Heart left ventricle (tissue), 16 donors: ENCODE data around the gene ADAM15. TPM values are rescaled to one million over a fixed set of nuclear protein-coding genes. Genes with fewer than 3 reads are reported as not detected.
A peak's percentile ranks its signal among the peaks of the same experiment; 100 is the strongest.

ENCODE experiments used
- ATAC-seq, 4 donors: fragments of 200-7000 bp; cut with Tn5 transposase; one replicate each; pipeline ENCODE4 v1.9.1; 2020 to 2022; ENCODE audit warnings: moderate library complexity in 4 of 4, mild to moderate bottlenecking in 3 of 4, moderate number of reproducible peaks in 1 of 4
- DNase-seq, 5 donors: peaks; one replicate each; pipeline ENCODE4 v3.0.0-alpha.2; 2020
- H3K27ac ChIP-seq, 12 donors: fragments of 200-600 bp; sonication (generic) in 4 of 12; one replicate each; pipeline versions ENCODE4 v1.5.0 to v1.8.0; 2016 to 2022; ENCODE audit warnings: mild to moderate bottlenecking in 2 of 12
- H3K27me3 ChIP-seq, 9 donors: fragments of 200-600 bp; sonication (generic) in 2 of 9; one replicate each; pipeline versions ENCODE4 v1.5.1 to v1.8.0; 2016 to 2022; ENCODE audit warnings: mild to moderate bottlenecking in 3 of 9
- H3K36me3 ChIP-seq, 9 donors: fragments of 200-600 bp; sonication (generic) in 2 of 9; one replicate each; pipeline versions ENCODE4 v1.5.0 to v1.8.0; 2018 to 2022; ENCODE audit warnings: mild to moderate bottlenecking in 2 of 9
- H3K4me1 ChIP-seq, 12 donors: fragments of 200-600 bp; sonication (generic) in 4 of 12; one replicate each; pipeline versions ENCODE4 v1.5.0 to v1.8.0; 2016 to 2022; ENCODE audit warnings: mild to moderate bottlenecking in 3 of 12
- H3K4me3 ChIP-seq, 12 donors: fragments of 200-600 bp; sonication (generic) in 4 of 12; one replicate each; pipeline versions ENCODE4 v1.5.0 to v1.8.0; 2017 to 2022; ENCODE audit warnings: mild to moderate bottlenecking in 9 of 12, moderate library complexity in 4 of 12
- H3K9me3 ChIP-seq, 12 donors: fragments of 200-600 bp; sonication (generic) in 4 of 12; one replicate each; pipeline versions ENCODE4 v1.5.0 to v1.8.0; 2016 to 2022; ENCODE audit warnings: mild to moderate bottlenecking in 1 of 12
- POLR2A ChIP-seq, 2 donors: fragments of 450-650 bp; IDR thresholded peaks; one replicate each; pipeline ENCODE4 v1.6.1; 2017; ENCODE audit warnings: antibody characterized with exemption in 2 of 2, mild to moderate bottlenecking in 2 of 2, moderate library complexity in 2 of 2
- WGBS, 4 donors: extraction: QIAGEN DNeasy Blood & Tissue Kit in 2 of 4; methylation state at CpG; one replicate each; pipeline versions ENCODE4 v1.1.5 to v1.1.7; 2013 to 2018; 5-methylcytosine and 5-hydroxymethylcytosine counted together
- intact Hi-C, 10 donors: fragments of 100-400 bp; cut with DNase I; formaldehyde crosslinking; loops; one replicate each; pipeline versions ENCODE4 v1.11.1 to v1.14.2; 2022
- polyA plus RNA-seq, 2 donors: library from polyadenylated mRNA; stranded (reverse); fragments of 200-250 nt; gene quantifications; one replicate each; pipeline ENCODE4 v1.2.3, GENCODE V29; 2013
- total RNA-seq, 9 donors: library from RNA; depleted of rRNA in 2 of 9; stranded (reverse); fragments of >200 nt in 2 of 9; fragmentation: NEBNext Ultra II Directional in 3 of 9; extraction: Animal tissue kit (Norgen Biotek cat#: 25700) in 3 of 9; gene quantifications; one replicate each; pipeline versions ENCODE4 v1.1.0 to v1.2.4, GENCODE V29; 2016 to 2023
- TF ChIP-seq, protein P1 (sequence below), 12 donors: fragments of 200-600 bp; sonication (generic) in 4 of 12; IDR thresholded peaks; one replicate each; pipeline versions ENCODE4 v1.5.0 to v1.8.0; 2018 to 2022; ENCODE audit warnings: antibody characterized with exemption in 12 of 12, mild to moderate bottlenecking in 5 of 12
- donor health status: ischemic (EF 13 %, LVEDD 7.1; RV severe dilation, severe dysfunction).
- donor health status: healthy with polysubstance abuse.
- donor health status: DM: no; HTN: yes; CAD: no.
- donor health status: DM: no; HTN: no; CAD: no.
- donor health status: ischemic (EF 25% LVEDD 6.9; RV normal size, moderate dysfunction).
- donor health status: ischemic (EF 25% LVEDD 5.7; RV mildly dilated, moderate dysfunction).
- donor health status: healthy.
- donor health status: DM: yes; HTN: yes; CAD: no.
- donor health status: ischemic (EF 35%, LVEDD 5.7; RV mildly dilated, moderate dysfunction).
- donor health status: nonischemic (EF 11% LVEDD 7.7; RV severe dilation, severe dysfunction).
- donor health status: DM: yes; HTN: yes; CAD: no.
- donor health status: PGD.
- donor health status: ischemic (EF 29% LVEDD 5.4; RV normal size, mild dysfunction).
- donor health status: nonischemic (EF 23%, LVEDD 6.1; RV moderate dilation, normal function).

ADAM15 gene
- total and polyA plus RNA-seq, 11 donors = 55.8 to 199 (median 84.2) TPM

DNA sequence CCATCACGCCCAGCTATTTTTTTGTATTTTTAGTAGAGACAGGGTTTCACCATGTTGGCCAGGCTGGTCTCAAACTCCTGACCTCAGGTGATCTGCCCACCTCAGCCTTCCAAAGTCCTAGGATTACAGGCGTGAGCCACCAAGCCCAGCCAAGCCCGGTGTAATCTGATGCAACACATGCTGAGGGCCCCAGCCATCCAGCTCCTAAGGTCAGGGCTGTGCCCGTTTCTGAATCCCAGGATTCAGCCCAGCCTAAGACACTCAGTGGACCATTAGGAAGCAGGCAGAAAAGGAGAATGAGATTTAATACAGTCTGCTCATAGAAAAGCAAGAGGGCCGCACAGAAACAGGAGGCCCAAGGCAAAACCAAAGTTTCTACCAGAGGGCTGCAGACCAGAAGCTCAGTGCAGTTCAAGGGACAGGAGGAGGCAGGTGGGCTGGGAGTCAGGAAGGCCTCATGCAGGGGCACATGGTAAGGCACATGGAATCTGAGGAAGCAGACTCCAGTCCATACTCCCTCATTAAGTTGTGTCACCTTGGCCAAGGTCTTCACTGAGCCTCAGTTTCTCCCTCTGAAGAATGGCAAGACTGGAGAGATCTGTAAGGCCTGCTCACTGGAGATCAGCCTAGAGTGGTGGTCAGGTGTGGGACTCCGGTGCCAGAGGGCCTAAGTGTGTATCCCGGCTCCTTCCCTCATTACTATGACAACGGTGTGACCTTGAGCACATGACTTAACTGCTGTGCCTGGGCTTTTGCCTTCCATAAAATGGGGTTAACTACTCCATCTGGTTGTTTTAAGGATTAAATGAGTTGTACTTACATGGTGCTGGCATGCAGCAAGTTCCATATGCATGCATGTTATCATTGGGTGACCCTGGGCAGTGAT lies 2.4 kb upstream of the ADAM15 start:
- Histone ChIP-seq H3K36me3 (peaks cover 0 to 4% (median 2%) of the 10 kb centered on the region in 9 donors), H3K27ac (no peak overlapping the region), H3K9me3 (no peaks in the 10 kb centered on the region), H3K4me1 (peaks cover 0 to 55% (median 29%) of the 10 kb centered on the region in 12 donors), H3K4me3 (no peak overlapping the region), H3K27me3 (no peaks in the 10 kb centered on the region)
- intact Hi-C loops = loop anchor here in 2 of 10 donors (5.0 kb wide), 2 partner anchors 34 to 46 kb away; partner anchors contain the start of gene ZBTB7B (in 1 of the 2)
- WGBS, 4 donors = 94 to 97% (median 95%) methylated on average over 5 to 8 of the region's 8 CpGs
- TF ChIP-seq POLR2A (IDR thresholded peaks at IDR 0.05) = no peak
- TF ChIP-seq, protein P1, sequence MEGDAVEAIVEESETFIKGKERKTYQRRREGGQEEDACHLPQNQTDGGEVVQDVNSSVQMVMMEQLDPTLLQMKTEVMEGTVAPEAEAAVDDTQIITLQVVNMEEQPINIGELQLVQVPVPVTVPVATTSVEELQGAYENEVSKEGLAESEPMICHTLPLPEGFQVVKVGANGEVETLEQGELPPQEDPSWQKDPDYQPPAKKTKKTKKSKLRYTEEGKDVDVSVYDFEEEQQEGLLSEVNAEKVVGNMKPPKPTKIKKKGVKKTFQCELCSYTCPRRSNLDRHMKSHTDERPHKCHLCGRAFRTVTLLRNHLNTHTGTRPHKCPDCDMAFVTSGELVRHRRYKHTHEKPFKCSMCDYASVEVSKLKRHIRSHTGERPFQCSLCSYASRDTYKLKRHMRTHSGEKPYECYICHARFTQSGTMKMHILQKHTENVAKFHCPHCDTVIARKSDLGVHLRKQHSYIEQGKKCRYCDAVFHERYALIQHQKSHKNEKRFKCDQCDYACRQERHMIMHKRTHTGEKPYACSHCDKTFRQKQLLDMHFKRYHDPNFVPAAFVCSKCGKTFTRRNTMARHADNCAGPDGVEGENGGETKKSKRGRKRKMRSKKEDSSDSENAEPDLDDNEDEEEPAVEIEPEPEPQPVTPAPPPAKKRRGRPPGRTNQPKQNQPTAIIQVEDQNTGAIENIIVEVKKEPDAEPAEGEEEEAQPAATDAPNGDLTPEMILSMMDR (IDR thresholded peaks at IDR 0.05) = no peak
- ATAC-seq (no peak), DNase-seq (no peak)

DNA sequence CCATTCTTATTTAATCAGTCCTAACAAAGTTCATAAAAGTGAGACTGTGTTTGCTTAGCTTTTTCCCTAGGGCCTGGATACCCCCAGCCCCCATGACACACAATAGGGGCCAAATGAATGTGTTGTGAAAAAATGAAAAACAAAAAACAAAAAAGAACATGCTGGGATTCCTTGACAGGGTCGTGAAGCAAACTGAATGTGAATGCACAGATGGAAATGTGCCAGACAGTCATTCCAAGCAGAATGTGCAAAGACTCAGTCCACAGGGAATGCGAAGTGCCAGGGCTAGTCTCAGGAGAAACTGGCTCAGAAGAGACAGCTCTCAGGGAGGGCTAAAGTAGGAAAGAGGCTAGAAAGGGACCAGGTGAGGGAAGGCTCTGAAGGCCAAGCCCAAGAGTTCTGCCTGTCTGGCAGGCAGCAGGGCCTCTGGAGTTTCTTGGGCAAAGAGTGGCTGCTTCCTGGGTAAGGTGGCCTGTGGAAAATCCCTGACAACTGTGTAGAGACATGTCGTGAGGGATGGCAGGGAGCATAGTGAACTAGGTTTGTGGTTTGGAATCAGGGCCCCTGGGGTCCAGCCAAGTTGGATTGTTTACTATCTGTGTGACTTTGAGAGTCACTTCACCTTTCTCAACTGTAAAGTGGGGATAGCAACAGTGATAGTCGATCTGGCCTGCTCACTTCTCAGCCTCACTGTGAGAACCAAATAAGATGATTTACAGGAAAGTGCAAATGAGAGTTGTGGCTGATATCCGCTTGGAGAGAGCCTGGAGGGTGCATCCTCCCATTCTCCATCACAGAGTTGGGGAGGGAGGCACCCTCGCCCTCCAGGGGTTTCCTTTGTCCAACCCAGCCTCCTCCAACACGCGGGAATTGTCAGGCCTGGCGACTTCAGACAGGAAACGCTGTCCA lies 1.2 kb upstream of the ADAM15 start:
- peak overlapping the region in 11 of 12 donors; percentile 54 to 97 (median 82) for H3K4me3 ChIP-seq
- TF ChIP-seq, protein P1 (IDR thresholded peaks at IDR 0.05) = no peak
- TF ChIP-seq POLR2A (IDR thresholded peaks at IDR 0.05) = no peak
- peaks cover 0 to 47% (median 27%) of the 10 kb centered on the region in 12 donors for H3K4me1 ChIP-seq
- 13 to 41% (median 18%) methylated on average over 6 to 10 of the region's 10 CpGs for WGBS, 4 donors
- peak overlapping the region; percentile 83 to 99 (median 94) for H3K27ac ChIP-seq
- DNase-seq (no peak), ATAC-seq (no peak)
- intact Hi-C loops = loop anchor here in 7 of 10 donors (1.0 to 10.0 kb wide), 8 partner anchors 13 to 95 kb away; partner anchors contain the start of genes ZBTB7B (in 5 of the 7), CKS1B (in 1 of the 7), EFNA4 (in 1 of the 7) and PBXIP1 (in 1 of the 7)
- H3K36me3 ChIP-seq = peaks cover 0 to 16% (median 14%) of the 10 kb centered on the region in 9 donors
- H3K27me3 ChIP-seq = no peaks in the 10 kb centered on the region
- H3K9me3 ChIP-seq = no peaks in the 10 kb centered on the region

DNA sequence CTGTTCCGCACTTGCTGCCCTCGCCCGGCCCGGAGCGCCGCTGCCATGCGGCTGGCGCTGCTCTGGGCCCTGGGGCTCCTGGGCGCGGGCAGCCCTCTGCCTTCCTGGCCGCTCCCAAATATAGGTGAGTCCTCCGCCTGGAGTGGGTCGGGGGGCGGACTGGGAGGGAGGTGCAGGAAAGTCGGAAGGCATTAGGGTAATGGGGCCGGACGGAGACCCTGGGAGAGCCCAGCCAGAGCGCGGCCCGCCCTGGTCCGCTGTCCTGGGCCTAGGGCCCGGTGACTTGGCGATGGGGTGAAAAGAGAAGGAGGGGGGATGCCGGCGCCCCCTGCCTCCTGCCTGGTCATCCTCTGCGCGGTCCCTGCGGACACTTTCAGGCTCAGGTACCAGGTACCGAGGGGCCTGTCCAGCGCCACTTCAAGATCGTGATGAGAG lies 243 bp downstream of the ADAM15 start:
- TF ChIP-seq, protein P1 (IDR thresholded peaks at IDR 0.05) = no peak
- peak in 1 of 2 donors; percentile 66 for TF ChIP-seq POLR2A (IDR thresholded peaks at IDR 0.05)
- peaks cover 0 to 48% (median 23%) of the 10 kb centered on the region in 12 donors for H3K4me1 ChIP-seq
- intact Hi-C loops = loop anchor here in 6 of 10 donors (2.0 to 10.0 kb wide), 6 partner anchors 34 to 97 kb away; partner anchors contain the start of genes ZBTB7B (in 4 of the 6), CKS1B (in 1 of the 6), PBXIP1 (in 1 of the 6) and PYGO2 (in 1 of the 6)
- H3K36me3 ChIP-seq = peaks cover 0 to 31% (median 28%) of the 10 kb centered on the region in 9 donors
- peak overlapping the region; percentile 54 to 99 (median 86) for H3K4me3 ChIP-seq
- ATAC-seq = peak in 3 of 4 donors; percentile 0 to 5 (median 1)
- WGBS, 4 donors = 0 to 3% (median 1%) methylated on average over 8 to 31 of the region's 31 CpGs
- no peaks in the 10 kb centered on the region for H3K27me3 ChIP-seq
- peak in 1 of 5 donors; percentile 68 for DNase-seq
- no peaks in the 10 kb centered on the region for H3K9me3 ChIP-seq
- H3K27ac ChIP-seq = peak overlapping the region; percentile 86 to 99 (median 94)
